ENCODE measurements around the gene CDH8. TPM values are rescaled to one million over a fixed set of nuclear protein-coding genes. Genes with fewer than 3 reads are reported as not detected.

Gene CDH8
- total and polyA plus RNA-seq, 2 of the 4 experiments (the other 2 are of a cell fraction), result not detected

DNA sequence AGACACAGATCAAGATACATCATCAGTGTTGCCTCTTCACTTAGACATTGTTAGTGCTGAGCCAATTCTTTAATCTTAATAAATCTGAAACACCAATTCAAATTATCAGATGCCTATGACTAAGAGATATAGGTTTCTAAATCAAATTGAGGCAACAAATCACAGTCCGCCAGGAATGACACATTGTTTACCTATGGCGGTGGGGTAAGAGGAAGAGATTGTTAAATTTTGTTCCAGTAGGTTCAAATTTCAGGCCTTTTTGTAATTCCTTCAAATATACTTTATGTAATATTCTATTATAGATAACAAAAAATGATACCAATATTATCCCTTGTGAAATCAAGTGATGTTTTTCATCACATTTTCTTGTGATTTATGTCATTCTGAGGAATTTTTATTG is 145.9 kb downstream of the CDH8 start:
- dilution Hi-C loops (cut with HindIII; ENCODE audit: low sequenced_read_pairs, unreplicated experiment), result no loop called here
- no peak for ATAC-seq (ENCODE audit: low read depth)
- ChIA-PET POLR2A (ENCODE audit: unreplicated experiment) (no interaction called here), CTCF (no interaction called here)
- Histone ChIP-seq H2BK5ac (ENCODE audit: low read depth, low read length, poor library complexity, severe bottlenecking) (no peak overlapping the region), H2BK15ac (ENCODE audit: low read depth, low read length) (no peak overlapping the region), H3K4me3 (ENCODE audit: insufficient read depth, low read depth, low read length) (no peak overlapping the region), H2BK20ac (ENCODE audit: low read depth, low read length) (no peak overlapping the region), H4K5ac (ENCODE audit: low read depth, low read length) (no peak overlapping the region), H3K4ac (ENCODE audit: low read depth, low read length) (no peak overlapping the region), H3K36me3 (ENCODE audit: control insufficient read depth, insufficient read depth, low read length) (no peaks in the 10 kb centered on the region), H3K9ac (ENCODE audit: low read depth, low read length) (no peak overlapping the region), H3K27me3 (ENCODE audit: control insufficient read depth, insufficient read depth, low read length) (no peaks in the 10 kb centered on the region), H3K9me1 (ENCODE audit: insufficient read depth, low read length) (no peaks in the 10 kb centered on the region), H3K14ac (replicated peaks; ENCODE audit: low read depth, low read length) (no peak overlapping the region), H3K18ac (ENCODE audit: low read depth, low read length) (no peak overlapping the region), H3K4me2 (ENCODE audit: low read depth, low read length) (no peak overlapping the region), H2AK5ac (ENCODE audit: low read depth, low read length) (no peak overlapping the region), H4K20me1 (ENCODE audit: insufficient read depth, low read length) (no peaks in the 10 kb centered on the region), H4K8ac (ENCODE audit: low read depth in 2 of 2, low read length in 2 of 2) (no peak overlapping the region), H2AK9ac (replicated peaks; ENCODE audit: low read depth, low read length, poor library complexity) (no peak overlapping the region), H4K91ac (ENCODE audit: insufficient read depth, low read depth, low read length) (no peak overlapping the region), H3K27ac (ENCODE audit: insufficient read depth, low read length) (no peak overlapping the region), H2AFZ (replicated peaks; ENCODE audit: low read length, poor library complexity) (no peak overlapping the region), H2BK120ac (ENCODE audit: low read depth, low read length) (no peak overlapping the region), H3K79me1 (ENCODE audit: low read depth in 1 of 2, low read length in 2 of 2) (no peaks in the 10 kb centered on the region), H3K56ac (ENCODE audit: extremely low read depth, insufficient read depth, low read length) (no peak overlapping the region), H3K23ac (ENCODE audit: low read depth, low read length) (no peak overlapping the region), H3K4me1 (ENCODE audit: control insufficient read depth, insufficient read depth, low read length) (no peaks in the 10 kb centered on the region), H3K9me3 (ENCODE audit: control insufficient read depth, insufficient read depth, low read length) (peaks cover 11% of the 10 kb centered on the region)
- TF ChIP-seq CEBPB (IDR thresholded peaks at IDR 0.05; ENCODE audit: low read depth, low read length), result no peak
- no peak for TF ChIP-seq CHD1 (IDR thresholded peaks at IDR 0.05; ENCODE audit: low read depth, low read length)
- TF ChIP-seq RAD21 (IDR thresholded peaks at IDR 0.05; ENCODE audit: low read length), result no peak
- TF ChIP-seq, protein P1, sequence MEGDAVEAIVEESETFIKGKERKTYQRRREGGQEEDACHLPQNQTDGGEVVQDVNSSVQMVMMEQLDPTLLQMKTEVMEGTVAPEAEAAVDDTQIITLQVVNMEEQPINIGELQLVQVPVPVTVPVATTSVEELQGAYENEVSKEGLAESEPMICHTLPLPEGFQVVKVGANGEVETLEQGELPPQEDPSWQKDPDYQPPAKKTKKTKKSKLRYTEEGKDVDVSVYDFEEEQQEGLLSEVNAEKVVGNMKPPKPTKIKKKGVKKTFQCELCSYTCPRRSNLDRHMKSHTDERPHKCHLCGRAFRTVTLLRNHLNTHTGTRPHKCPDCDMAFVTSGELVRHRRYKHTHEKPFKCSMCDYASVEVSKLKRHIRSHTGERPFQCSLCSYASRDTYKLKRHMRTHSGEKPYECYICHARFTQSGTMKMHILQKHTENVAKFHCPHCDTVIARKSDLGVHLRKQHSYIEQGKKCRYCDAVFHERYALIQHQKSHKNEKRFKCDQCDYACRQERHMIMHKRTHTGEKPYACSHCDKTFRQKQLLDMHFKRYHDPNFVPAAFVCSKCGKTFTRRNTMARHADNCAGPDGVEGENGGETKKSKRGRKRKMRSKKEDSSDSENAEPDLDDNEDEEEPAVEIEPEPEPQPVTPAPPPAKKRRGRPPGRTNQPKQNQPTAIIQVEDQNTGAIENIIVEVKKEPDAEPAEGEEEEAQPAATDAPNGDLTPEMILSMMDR (conservative IDR thresholded peaks at IDR 0.05; ENCODE audit: low read depth, low read length), result no peak
- TF ChIP-seq, protein P2, sequence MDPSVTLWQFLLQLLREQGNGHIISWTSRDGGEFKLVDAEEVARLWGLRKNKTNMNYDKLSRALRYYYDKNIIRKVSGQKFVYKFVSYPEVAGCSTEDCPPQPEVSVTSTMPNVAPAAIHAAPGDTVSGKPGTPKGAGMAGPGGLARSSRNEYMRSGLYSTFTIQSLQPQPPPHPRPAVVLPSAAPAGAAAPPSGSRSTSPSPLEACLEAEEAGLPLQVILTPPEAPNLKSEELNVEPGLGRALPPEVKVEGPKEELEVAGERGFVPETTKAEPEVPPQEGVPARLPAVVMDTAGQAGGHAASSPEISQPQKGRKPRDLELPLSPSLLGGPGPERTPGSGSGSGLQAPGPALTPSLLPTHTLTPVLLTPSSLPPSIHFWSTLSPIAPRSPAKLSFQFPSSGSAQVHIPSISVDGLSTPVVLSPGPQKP (IDR thresholded peaks at IDR 0.05; ENCODE audit: borderline replicate concordance, low read depth, low read length), result no peak
- TF ChIP-seq MAFK (IDR thresholded peaks at IDR 0.05; ENCODE audit: low read depth, low read length), result no peak
- no peak for TF ChIP-seq RCOR1 (IDR thresholded peaks at IDR 0.05; ENCODE audit: insufficient replicate concordance, low read length)
- no peak for TF ChIP-seq SMC3 (IDR thresholded peaks at IDR 0.05; ENCODE audit: low read depth, low read length)
- no peak for TF ChIP-seq POLR2A (IDR thresholded peaks at IDR 0.05; ENCODE audit: low read depth, low read length)
- TF ChIP-seq MAZ (IDR thresholded peaks at IDR 0.05; ENCODE audit: borderline replicate concordance, low read depth, low read length), result no peak
- no peak for TF ChIP-seq MXI1 (IDR thresholded peaks at IDR 0.05; ENCODE audit: borderline replicate concordance, low read depth, low read length)
- TF ChIP-seq FOS (IDR thresholded peaks at IDR 0.05; ENCODE audit: low read depth, low read length), result no peak
- BruUV-seq (replicated peaks), result no TSS peak
- no peak for DNase-seq
- no CpG with 5 or more reads among the region's 2 CpGs for WGBS, 2 experiments (ENCODE audit: extremely low coverage in 2 of 2, insufficient read length in 1 of 2)
- in situ Hi-C loops (cut with MboI; ENCODE audit: low sequenced_read_pairs), result no loop called here
- intact Hi-C loops (cut with micrococcal nuclease), result no loop called here
